H1 (cell line): ENCODE results near the gene ADSS1. TPM values are rescaled to one million over a fixed set of nuclear protein-coding genes. Genes with fewer than 3 reads are reported as not detected.
A peak's percentile ranks its signal among the peaks of the same experiment; 100 is the strongest.

Experiments
- BACH1 ChIP-seq: IDR thresholded peaks from 2 replicates; pipeline ENCODE4 v1.6.1; 2012; ENCODE audit warnings: low read length, improper control_type of control experiment
- CHD2 ChIP-seq: IDR thresholded peaks from 2 replicates; pipeline ENCODE4 v1.6.1; 2012; ENCODE audit warnings: low read length, improper control_type of control experiment
- KDM1A ChIP-seq: fragments of 200-600, 300-600 bp; sonication (generic); IDR thresholded peaks from 2 replicates; pipeline ENCODE4 v1.7.1; 2016; ENCODE audit warnings: mild to moderate bottlenecking, low read length, borderline replicate concordance
- KDM5A ChIP-seq: fragments of 200-600 bp; IDR thresholded peaks from 2 replicates; pipeline ENCODE4 v1.7.1; 2012; ENCODE audit warnings: mild to moderate bottlenecking, low read length, inconsistent platforms, mixed read lengths
- POLR2A ChIP-seq, 2 experiments: IDR thresholded peaks; 1 replicate in 1 of 2; 2 replicates in 1 of 2; pipeline ENCODE4 v1.6.1; 2011; ENCODE audit warnings: low read depth in 2 of 2, low read length in 2 of 2, mild to moderate bottlenecking in 2 of 2; ENCODE audit errors: control extremely low read depth in 1 of 2
- RAD21 ChIP-seq, 2 experiments: IDR thresholded peaks in 1 of 2; conservative IDR thresholded peaks in 1 of 2; 2 replicates each; pipeline ENCODE4 v1.6.1; 2011; ENCODE audit warnings: low read depth in 2 of 2, low read length in 2 of 2, improper control_type of control experiment in 1 of 2, inconsistent platforms in 1 of 2, mild to moderate bottlenecking in 1 of 2, moderate library complexity in 1 of 2
- SP1 ChIP-seq: IDR thresholded peaks from 2 replicates; pipeline ENCODE4 v1.6.1; 2011; ENCODE audit warnings: low read depth, low read length
- SP2 ChIP-seq: IDR thresholded peaks from 2 replicates; pipeline ENCODE4 v1.6.1; 2012; ENCODE audit warnings: mild to moderate bottlenecking, low read length, inconsistent platforms
- TBP ChIP-seq: IDR thresholded peaks from 2 replicates; pipeline ENCODE4 v1.6.1; 2011; ENCODE audit warnings: low read depth, low read length, improper control_type of control experiment
- polyA plus RNA-seq, 7 experiments: library from polyadenylated mRNA; depleted of rRNA in 3 of 7; stranded (reverse) in 5 of 7; unstranded in 2 of 7; fragments of >200 nt in 5 of 7; fragments of 200-250 nt in 2 of 7; gene quantifications; 1 replicate in 5 of 7; 2 replicates in 1 of 7; 4 replicates in 1 of 7; pipeline versions ENCODE4 v1.2.1 to v1.2.3, GENCODE V29; 2011 to 2013; ENCODE audit warnings: missing spikeins in 2 of 7, mixed read lengths in 2 of 7
- total RNA-seq: library from RNA; stranded (reverse); fragmentation: NEBNext Ultra II Directional; extraction: Animal tissue kit (Norgen Biotek cat#: 25700); gene quantifications from 2 replicates; pipeline ENCODE4 v1.2.1, GENCODE V29; 2021
- TF ChIP-seq, protein P1 (sequence below): IDR thresholded peaks from 2 replicates; pipeline ENCODE4 v1.6.1; 2011; ENCODE audit warnings: low read depth, mild to moderate bottlenecking, low read length; ENCODE audit not compliant: insufficient read depth
- TF ChIP-seq, protein P2 (sequence below): fragments of 300-600 bp; sonication (generic); IDR thresholded peaks from 2 replicates; pipeline ENCODE4 v1.7.1; 2012; ENCODE audit warnings: low read length, moderate library complexity, mild to moderate bottlenecking, inconsistent platforms; ENCODE audit not compliant: insufficient replicate concordance

ADSS1 gene
- total and polyA plus RNA-seq, 2 of the 8 experiments (the other 6 are each of a cell fraction or from before 2014, with no cell fraction given): 7.1 to 7.9 TPM

DNA sequence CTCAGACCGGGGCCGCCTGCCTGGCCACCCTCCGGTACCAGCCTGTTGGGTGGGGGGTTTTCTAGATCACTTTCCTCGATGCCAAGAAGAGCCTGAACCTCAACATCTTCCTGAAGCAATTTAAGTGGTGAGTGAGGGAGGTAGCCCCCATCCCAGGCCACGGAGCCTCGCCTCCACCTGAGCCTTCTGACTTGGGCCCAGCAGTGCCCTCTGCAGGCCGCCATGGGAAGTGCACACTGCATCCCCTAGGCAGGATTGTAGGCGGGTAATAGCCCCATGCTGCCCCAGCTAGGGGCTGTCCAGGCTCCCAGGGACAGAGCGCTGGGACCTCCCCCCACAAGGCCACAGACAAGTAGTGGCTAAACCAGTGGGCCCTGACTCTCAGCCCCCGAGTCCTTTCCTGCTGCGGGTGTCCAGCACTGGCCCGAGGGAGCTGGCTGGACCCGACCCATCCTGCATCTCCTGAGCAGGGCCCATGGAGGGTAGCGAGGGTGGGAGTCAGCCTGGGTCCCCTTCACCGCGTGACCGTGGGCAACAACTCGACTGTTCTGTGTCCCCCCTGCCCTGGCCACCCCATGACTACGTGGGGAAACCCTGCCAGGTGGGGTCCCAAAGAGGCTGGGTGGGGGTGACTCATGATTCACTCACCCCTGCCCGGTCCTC lies 15.3 kb upstream of the ADSS1 start (continued):
- TF ChIP-seq, protein P1, sequence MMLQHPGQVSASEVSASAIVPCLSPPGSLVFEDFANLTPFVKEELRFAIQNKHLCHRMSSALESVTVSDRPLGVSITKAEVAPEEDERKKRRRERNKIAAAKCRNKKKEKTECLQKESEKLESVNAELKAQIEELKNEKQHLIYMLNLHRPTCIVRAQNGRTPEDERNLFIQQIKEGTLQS: no peak
- TF ChIP-seq CHD2: peak; percentile 45; the same call in 1 of the 2 replicates
- no peak for TF ChIP-seq SP1
- TF ChIP-seq KDM5A: no peak
- TF ChIP-seq RAD21 (IDR thresholded peaks at IDR 0.05 in 1 of 2, conservative IDR thresholded peaks at IDR 0.05 in 1 of 2; ENCODE audit: low read depth in 2 of 2, low read length in 2 of 2): peak; percentile 81 to 89
- no peak for TF ChIP-seq BACH1
- TF ChIP-seq TBP: no peak
- TF ChIP-seq, protein P2, sequence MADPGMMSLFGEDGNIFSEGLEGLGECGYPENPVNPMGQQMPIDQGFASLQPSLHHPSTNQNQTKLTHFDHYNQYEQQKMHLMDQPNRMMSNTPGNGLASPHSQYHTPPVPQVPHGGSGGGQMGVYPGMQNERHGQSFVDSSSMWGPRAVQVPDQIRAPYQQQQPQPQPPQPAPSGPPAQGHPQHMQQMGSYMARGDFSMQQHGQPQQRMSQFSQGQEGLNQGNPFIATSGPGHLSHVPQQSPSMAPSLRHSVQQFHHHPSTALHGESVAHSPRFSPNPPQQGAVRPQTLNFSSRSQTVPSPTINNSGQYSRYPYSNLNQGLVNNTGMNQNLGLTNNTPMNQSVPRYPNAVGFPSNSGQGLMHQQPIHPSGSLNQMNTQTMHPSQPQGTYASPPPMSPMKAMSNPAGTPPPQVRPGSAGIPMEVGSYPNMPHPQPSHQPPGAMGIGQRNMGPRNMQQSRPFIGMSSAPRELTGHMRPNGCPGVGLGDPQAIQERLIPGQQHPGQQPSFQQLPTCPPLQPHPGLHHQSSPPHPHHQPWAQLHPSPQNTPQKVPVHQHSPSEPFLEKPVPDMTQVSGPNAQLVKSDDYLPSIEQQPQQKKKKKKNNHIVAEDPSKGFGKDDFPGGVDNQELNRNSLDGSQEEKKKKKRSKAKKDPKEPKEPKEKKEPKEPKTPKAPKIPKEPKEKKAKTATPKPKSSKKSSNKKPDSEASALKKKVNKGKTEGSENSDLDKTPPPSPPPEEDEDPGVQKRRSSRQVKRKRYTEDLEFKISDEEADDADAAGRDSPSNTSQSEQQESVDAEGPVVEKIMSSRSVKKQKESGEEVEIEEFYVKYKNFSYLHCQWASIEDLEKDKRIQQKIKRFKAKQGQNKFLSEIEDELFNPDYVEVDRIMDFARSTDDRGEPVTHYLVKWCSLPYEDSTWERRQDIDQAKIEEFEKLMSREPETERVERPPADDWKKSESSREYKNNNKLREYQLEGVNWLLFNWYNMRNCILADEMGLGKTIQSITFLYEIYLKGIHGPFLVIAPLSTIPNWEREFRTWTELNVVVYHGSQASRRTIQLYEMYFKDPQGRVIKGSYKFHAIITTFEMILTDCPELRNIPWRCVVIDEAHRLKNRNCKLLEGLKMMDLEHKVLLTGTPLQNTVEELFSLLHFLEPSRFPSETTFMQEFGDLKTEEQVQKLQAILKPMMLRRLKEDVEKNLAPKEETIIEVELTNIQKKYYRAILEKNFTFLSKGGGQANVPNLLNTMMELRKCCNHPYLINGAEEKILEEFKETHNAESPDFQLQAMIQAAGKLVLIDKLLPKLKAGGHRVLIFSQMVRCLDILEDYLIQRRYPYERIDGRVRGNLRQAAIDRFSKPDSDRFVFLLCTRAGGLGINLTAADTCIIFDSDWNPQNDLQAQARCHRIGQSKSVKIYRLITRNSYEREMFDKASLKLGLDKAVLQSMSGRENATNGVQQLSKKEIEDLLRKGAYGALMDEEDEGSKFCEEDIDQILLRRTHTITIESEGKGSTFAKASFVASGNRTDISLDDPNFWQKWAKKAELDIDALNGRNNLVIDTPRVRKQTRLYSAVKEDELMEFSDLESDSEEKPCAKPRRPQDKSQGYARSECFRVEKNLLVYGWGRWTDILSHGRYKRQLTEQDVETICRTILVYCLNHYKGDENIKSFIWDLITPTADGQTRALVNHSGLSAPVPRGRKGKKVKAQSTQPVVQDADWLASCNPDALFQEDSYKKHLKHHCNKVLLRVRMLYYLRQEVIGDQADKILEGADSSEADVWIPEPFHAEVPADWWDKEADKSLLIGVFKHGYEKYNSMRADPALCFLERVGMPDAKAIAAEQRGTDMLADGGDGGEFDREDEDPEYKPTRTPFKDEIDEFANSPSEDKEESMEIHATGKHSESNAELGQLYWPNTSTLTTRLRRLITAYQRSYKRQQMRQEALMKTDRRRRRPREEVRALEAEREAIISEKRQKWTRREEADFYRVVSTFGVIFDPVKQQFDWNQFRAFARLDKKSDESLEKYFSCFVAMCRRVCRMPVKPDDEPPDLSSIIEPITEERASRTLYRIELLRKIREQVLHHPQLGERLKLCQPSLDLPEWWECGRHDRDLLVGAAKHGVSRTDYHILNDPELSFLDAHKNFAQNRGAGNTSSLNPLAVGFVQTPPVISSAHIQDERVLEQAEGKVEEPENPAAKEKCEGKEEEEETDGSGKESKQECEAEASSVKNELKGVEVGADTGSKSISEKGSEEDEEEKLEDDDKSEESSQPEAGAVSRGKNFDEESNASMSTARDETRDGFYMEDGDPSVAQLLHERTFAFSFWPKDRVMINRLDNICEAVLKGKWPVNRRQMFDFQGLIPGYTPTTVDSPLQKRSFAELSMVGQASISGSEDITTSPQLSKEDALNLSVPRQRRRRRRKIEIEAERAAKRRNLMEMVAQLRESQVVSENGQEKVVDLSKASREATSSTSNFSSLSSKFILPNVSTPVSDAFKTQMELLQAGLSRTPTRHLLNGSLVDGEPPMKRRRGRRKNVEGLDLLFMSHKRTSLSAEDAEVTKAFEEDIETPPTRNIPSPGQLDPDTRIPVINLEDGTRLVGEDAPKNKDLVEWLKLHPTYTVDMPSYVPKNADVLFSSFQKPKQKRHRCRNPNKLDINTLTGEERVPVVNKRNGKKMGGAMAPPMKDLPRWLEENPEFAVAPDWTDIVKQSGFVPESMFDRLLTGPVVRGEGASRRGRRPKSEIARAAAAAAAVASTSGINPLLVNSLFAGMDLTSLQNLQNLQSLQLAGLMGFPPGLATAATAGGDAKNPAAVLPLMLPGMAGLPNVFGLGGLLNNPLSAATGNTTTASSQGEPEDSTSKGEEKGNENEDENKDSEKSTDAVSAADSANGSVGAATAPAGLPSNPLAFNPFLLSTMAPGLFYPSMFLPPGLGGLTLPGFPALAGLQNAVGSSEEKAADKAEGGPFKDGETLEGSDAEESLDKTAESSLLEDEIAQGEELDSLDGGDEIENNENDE: no peak
- no peak for TF ChIP-seq SP2
- TF ChIP-seq POLR2A (IDR thresholded peaks at IDR 0.05; ENCODE audit: control extremely low read depth in 1 of 2, low read depth in 2 of 2, low read length in 2 of 2): 0 out of 3 replicates have a peak, but pooled peaks of 1 of the 2 experiments have one; percentile 19
- TF ChIP-seq KDM1A: no peak
